SKM-1 (cell line): ENCODE measurements around the gene ALDH3A1.

ENCODE experiments used
- DNase-seq: peaks from one replicate; lab custom pipeline; 2025; ENCODE audit not compliant: unreplicated experiment; lab: John Stamatoyannopoulos, UW

ALDH3A1 gene

DNA sequence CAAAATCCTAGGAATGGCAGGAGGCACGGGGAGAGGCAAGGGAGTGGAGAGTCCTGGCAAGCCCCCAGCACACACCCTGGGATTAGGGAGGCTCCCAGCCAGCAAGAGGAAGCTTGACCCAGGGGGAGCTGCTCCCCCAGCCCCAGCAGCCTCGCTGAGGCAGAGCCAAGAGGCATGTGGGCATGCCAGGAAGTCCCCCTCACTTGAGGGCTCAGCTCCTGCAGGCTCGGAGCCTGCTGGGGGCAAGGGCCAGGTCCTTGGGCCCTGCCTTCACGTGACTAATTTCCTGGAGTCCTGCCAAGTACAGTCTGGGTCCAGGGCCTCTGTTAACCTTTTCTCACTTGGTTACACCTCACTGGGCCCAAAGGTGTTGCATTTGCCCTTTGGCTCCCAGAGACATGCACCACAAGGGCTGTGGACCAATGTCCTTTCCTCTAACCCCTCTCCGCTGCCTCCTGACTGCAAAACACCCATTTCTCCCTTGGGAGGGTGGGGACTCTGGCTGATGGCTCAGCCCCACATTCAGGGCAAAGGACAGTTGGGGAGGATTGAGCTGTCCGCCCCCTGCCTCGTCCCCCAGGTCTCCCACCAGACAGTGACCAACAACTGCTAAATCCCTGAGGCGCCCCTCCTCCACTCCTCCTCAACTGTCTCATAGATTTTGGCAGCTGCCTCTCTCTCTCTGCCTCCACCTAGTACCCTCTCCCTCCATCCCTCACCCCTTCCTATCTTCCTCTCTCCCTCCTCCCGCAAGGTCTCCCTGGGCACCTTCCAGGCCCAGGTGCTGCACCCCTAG, 27.3 kb downstream of the ALDH3A1 start:
- DNase-seq, result no peak

DNA sequence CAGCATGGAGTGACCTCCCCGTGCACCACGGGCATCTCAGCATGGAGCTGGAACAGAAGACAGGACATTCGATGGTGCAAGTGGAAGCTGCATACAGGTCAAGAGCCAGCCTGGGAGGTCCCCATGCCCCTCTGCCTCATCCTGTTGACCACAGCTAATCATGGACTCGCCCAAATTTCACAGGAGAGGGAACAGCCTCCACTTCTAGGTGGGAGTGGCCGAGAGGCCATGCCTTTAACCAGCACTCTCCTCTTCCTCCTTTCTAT, 28.0 kb downstream of the ALDH3A1 start:
- DNase-seq, result no peak

- DNase-seq, result no peak
Observed at GRCh38 chr17:19719355-19720209, 28.5 kb downstream of the ALDH3A1 start.

- DNase-seq, result no peak
Observed at GRCh38 chr17:19718613-19719354, 29.3 kb downstream of the ALDH3A1 start.

- DNase-seq, result no peak
Observed at GRCh38 chr17:19718041-19718612, 30.0 kb downstream of the ALDH3A1 start.

- no peak for DNase-seq
Observed at GRCh38 chr17:19717411-19717908, 30.6 kb downstream of the ALDH3A1 start.

GRCh38 chr17:19717031-19717360, 31.1 kb downstream of the ALDH3A1 start:
- no peak for DNase-seq

GRCh38 chr17:19716108-19717030, 31.7 kb downstream of the ALDH3A1 start, which contains the start of gene SLC47A2:
TSS of gene SLC47A2 (minus strand) at chr17:19716584. CDS start at chr17:19716555, 29 bp downstream.
- DNase-seq, result no peak

DNA sequence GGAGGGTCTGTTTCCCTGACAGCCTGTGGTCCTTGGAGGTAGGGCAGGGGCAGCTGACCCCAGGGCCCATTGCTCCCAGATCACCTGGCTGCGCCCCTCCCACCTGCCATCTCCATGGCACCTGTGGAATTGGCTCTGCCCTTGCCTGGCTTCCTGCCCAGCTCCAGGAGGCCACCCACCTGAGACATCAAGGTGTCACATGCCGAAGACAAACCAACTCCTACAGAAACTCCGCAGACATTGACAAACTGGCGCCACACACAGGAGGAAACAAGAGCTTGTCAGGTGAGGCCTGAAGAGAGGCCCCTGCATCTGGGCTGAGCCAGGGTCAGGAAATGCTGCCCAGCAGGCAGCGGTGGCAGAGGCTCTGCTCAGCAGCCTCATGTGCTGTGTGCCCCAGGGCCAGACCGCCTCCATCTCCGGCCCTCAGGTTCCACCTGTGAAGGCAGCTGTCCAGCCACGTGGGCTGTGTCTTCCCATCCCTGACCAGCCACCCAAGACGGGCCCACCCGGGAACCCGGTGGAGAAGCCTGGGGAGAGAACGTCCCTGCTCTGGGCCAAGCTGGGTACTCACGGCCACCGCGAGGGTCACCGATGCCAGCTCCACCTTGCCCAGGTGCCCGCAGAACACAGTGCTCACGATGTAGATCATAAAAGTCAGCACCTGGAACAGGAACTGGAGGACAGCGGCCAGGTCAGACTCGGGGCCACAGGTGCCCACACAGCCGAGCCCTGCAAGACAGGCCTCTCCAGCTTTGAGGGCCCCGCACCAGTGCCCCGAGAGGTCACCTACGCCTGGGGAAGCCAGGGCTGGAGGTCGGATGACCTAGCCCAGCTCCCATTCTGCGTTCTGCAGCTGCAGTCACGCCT, 33.3 kb downstream of the ALDH3A1 start:
- DNase-seq, result no peak

- no peak for DNase-seq
Observed at GRCh38 chr17:19713901-19714361, 34.2 kb downstream of the ALDH3A1 start.

GRCh38 chr17:19713462-19713861, 34.6 kb downstream of the ALDH3A1 start:
- no peak for DNase-seq

GRCh38 chr17:19712436-19713004, 35.6 kb downstream of the ALDH3A1 start:
- no peak for DNase-seq

DNA sequence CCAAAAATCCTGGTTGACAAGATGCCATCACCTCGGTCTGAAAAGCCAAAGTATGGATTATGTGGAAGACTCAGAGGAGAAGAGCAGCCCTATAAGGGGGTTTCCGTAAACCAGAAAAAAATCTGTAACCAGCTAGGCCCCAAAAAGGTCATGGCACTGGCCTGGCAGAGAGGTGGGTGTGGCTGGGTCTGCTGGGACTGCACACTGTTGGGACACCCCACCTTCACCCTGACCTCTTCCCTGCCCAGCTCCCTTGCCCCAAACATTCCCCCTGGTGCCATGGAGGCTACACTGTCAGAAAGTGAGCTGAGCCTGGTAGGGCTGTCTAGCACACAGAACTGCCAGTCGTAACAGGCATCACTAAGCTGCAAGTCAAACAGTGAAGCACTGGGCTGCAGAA, 38.3 kb downstream of the ALDH3A1 start:
- DNase-seq, result no peak

GRCh38 chr17:19708431-19709175, 39.5 kb downstream of the ALDH3A1 start:
- DNase-seq, result no peak

DNA sequence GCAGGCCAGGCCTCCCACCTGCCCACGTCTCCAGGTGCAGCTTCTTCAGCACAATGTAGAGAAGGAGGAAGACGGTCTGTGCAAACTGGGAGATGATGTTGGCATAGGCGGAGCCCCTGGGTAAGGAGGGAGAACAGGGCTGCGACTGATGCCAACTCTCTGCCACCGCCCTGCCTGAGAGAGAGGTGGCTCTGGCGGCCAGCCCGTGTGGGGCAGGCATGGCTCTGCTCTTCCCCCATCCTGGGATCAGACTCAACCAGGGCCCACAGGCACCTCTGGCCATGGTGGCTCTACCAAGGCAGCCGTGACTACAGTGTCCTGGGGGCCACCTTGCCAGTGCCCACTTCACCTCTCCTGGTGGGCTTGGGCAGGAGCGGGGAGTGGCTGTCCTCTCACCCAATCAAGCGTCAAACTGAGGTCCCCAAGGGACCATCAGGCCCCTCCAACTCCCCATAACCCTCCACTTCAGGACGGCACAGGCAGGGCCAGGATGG, 40.3 kb downstream of the ALDH3A1 start:
- no peak for DNase-seq

- DNase-seq, result no peak
Observed at GRCh38 chr17:19706791-19707727, 41.0 kb downstream of the ALDH3A1 start.
